ENCODE measurements around the gene ZKSCAN7. TPM values are rescaled to one million over a fixed set of nuclear protein-coding genes. Genes with fewer than 3 reads are reported as not detected.

ZKSCAN7 gene
- polyA plus RNA-seq, 1 donor from 2014 or later: 23.9 TPM

DNA sequence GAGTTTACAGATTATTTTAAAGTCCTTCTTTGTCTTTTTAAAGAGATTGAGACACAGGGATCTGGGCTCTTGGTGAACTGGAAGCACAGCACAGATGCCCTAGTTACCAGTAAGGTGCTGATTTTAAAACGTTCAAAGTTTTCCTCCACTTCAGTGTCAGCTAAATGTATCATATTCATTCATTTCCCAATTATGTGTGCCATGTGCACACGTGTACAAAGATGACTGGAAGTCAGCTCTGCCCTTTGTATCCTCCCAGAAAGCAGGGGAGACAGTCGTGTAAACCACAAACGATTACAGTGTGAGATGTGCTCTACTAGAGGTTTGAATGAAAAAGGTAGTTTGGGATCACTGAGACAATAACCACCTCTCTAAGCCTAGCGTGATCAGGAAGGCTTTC lies 730 bp downstream of the ZKSCAN7 start:
- no peak for TF ChIP-seq POLR2AphosphoS5 (IDR thresholded peaks at IDR 0.05)
- no peak for TF ChIP-seq MXI1 (conservative IDR thresholded peaks at IDR 0.05; ENCODE audit: poor library complexity, severe bottlenecking)
- no peak for TF ChIP-seq EZH2 (IDR thresholded peaks at IDR 0.05; ENCODE audit: borderline replicate concordance, insufficient read depth, low read length, poor library complexity, severe bottlenecking)
- no peak for TF ChIP-seq RAD21 (conservative IDR thresholded peaks at IDR 0.05)
- no peak for TF ChIP-seq SMC3 (conservative IDR thresholded peaks at IDR 0.05; ENCODE audit: poor library complexity)
- no peak for TF ChIP-seq TAF1 (IDR thresholded peaks at IDR 0.05; ENCODE audit: low read depth)
- TF ChIP-seq, protein P1, sequence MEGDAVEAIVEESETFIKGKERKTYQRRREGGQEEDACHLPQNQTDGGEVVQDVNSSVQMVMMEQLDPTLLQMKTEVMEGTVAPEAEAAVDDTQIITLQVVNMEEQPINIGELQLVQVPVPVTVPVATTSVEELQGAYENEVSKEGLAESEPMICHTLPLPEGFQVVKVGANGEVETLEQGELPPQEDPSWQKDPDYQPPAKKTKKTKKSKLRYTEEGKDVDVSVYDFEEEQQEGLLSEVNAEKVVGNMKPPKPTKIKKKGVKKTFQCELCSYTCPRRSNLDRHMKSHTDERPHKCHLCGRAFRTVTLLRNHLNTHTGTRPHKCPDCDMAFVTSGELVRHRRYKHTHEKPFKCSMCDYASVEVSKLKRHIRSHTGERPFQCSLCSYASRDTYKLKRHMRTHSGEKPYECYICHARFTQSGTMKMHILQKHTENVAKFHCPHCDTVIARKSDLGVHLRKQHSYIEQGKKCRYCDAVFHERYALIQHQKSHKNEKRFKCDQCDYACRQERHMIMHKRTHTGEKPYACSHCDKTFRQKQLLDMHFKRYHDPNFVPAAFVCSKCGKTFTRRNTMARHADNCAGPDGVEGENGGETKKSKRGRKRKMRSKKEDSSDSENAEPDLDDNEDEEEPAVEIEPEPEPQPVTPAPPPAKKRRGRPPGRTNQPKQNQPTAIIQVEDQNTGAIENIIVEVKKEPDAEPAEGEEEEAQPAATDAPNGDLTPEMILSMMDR (IDR thresholded peaks at IDR 0.05; ENCODE audit: poor library complexity, severe bottlenecking): no peak
- TF ChIP-seq EP300 (conservative IDR thresholded peaks at IDR 0.05; ENCODE audit: poor library complexity, severe bottlenecking): no peak
- Histone ChIP-seq H3F3A (ENCODE audit: insufficient read depth, low read length, poor library complexity, severe bottlenecking) (no peaks in the 10 kb centered on the region), H3K27me3 (ENCODE audit: insufficient read depth, low read depth, low read length) (no peaks in the 10 kb centered on the region), H3K79me2 (replicated peaks; ENCODE audit: insufficient read depth, low read length) (peaks cover 13% of the 10 kb centered on the region), H4K20me1 (ENCODE audit: insufficient read depth) (no peaks in the 10 kb centered on the region), H3K36me3 (ENCODE audit: insufficient read depth, low read length) (no peaks in the 10 kb centered on the region), H3K4me2 (ENCODE audit: low read length) (peak overlapping the region; percentile 77), H3K27ac (ENCODE audit: low read length) (peak overlapping the region; percentile 83), H2AFZ (ENCODE audit: low read depth, low read length) (peak overlapping the region; percentile 96), H3K9ac (ENCODE audit: low read length) (peak overlapping the region; percentile 85), H3K4me3 (ENCODE audit: low read length) (peak overlapping the region; percentile 84), H3K9me3 (ENCODE audit: low read length) (no peaks in the 10 kb centered on the region), H3K9me2 (ENCODE audit: insufficient read depth, low read length) (no peaks in the 10 kb centered on the region)

DNA sequence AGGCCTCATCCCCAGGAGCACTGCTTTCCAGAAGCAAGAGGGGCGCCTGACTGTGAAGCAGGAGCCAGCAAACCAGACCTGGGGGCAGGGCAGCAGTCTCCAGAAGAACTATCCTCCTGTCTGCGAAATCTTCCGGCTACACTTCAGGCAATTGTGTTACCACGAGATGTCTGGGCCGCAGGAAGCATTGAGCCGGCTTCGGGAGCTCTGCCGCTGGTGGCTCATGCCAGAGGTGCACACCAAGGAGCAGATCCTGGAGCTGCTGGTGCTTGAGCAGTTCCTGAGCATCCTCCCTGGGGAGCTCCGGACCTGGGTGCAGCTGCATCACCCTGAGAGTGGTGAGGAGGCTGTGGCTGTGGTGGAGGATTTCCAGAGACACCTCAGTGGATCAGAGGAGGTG lies 2.1 kb downstream of the ZKSCAN7 start:
- Histone ChIP-seq H3K4me2 (ENCODE audit: low read length) (no peak overlapping the region), H3F3A (ENCODE audit: insufficient read depth, low read length, poor library complexity, severe bottlenecking) (no peaks in the 10 kb centered on the region), H3K27me3 (ENCODE audit: insufficient read depth, low read depth, low read length) (no peaks in the 10 kb centered on the region), H3K27ac (ENCODE audit: low read length) (no peak overlapping the region), H3K79me2 (replicated peaks; ENCODE audit: insufficient read depth, low read length) (peaks cover 13% of the 10 kb centered on the region), H3K9me2 (ENCODE audit: insufficient read depth, low read length) (no peaks in the 10 kb centered on the region), H3K36me3 (ENCODE audit: insufficient read depth, low read length) (peaks cover 6% of the 10 kb centered on the region), H2AFZ (ENCODE audit: low read depth, low read length) (no peak overlapping the region), H3K9ac (ENCODE audit: low read length) (no peak overlapping the region), H4K20me1 (ENCODE audit: insufficient read depth) (no peaks in the 10 kb centered on the region), H3K4me3 (ENCODE audit: low read length) (peak overlapping the region; percentile 84), H3K9me3 (ENCODE audit: low read length) (peaks cover 6% of the 10 kb centered on the region)
- TF ChIP-seq SMC3 (conservative IDR thresholded peaks at IDR 0.05; ENCODE audit: poor library complexity) (no peak), TAF1 (IDR thresholded peaks at IDR 0.05; ENCODE audit: low read depth) (no peak), EP300 (conservative IDR thresholded peaks at IDR 0.05; ENCODE audit: poor library complexity, severe bottlenecking) (no peak), EZH2 (IDR thresholded peaks at IDR 0.05; ENCODE audit: borderline replicate concordance, insufficient read depth, low read length, poor library complexity, severe bottlenecking) (no peak), POLR2AphosphoS5 (IDR thresholded peaks at IDR 0.05) (no peak), MXI1 (conservative IDR thresholded peaks at IDR 0.05; ENCODE audit: poor library complexity, severe bottlenecking) (no peak), RAD21 (conservative IDR thresholded peaks at IDR 0.05) (no peak)
- TF ChIP-seq, protein P1 (IDR thresholded peaks at IDR 0.05; ENCODE audit: poor library complexity, severe bottlenecking): no peak
- TF ChIP-seq, protein P2, sequence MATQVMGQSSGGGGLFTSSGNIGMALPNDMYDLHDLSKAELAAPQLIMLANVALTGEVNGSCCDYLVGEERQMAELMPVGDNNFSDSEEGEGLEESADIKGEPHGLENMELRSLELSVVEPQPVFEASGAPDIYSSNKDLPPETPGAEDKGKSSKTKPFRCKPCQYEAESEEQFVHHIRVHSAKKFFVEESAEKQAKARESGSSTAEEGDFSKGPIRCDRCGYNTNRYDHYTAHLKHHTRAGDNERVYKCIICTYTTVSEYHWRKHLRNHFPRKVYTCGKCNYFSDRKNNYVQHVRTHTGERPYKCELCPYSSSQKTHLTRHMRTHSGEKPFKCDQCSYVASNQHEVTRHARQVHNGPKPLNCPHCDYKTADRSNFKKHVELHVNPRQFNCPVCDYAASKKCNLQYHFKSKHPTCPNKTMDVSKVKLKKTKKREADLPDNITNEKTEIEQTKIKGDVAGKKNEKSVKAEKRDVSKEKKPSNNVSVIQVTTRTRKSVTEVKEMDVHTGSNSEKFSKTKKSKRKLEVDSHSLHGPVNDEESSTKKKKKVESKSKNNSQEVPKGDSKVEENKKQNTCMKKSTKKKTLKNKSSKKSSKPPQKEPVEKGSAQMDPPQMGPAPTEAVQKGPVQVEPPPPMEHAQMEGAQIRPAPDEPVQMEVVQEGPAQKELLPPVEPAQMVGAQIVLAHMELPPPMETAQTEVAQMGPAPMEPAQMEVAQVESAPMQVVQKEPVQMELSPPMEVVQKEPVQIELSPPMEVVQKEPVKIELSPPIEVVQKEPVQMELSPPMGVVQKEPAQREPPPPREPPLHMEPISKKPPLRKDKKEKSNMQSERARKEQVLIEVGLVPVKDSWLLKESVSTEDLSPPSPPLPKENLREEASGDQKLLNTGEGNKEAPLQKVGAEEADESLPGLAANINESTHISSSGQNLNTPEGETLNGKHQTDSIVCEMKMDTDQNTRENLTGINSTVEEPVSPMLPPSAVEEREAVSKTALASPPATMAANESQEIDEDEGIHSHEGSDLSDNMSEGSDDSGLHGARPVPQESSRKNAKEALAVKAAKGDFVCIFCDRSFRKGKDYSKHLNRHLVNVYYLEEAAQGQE (IDR thresholded peaks at IDR 0.05; ENCODE audit: borderline replicate concordance): no peak
